OCI-LY3 (cell line): ENCODE measurements around the gene LOXL3.

Source experiments
- EZH2phosphoT487 ChIP-seq: fragments of 200-600 bp; shearing (Covaris generic); IDR thresholded peaks from 2 replicates; pipeline ENCODE4 v1.6.1; 2018; ENCODE audit warnings: antibody characterized with exemption, mixed run types, low read depth
- TF ChIP-seq, protein P1 (sequence below): fragments of 200-600, 300-600 bp; sonication (generic); IDR thresholded peaks from 2 replicates; pipeline ENCODE4 v1.5.1; 2014; ENCODE audit warnings: antibody characterized with exemption, low read length, low read depth

DNA sequence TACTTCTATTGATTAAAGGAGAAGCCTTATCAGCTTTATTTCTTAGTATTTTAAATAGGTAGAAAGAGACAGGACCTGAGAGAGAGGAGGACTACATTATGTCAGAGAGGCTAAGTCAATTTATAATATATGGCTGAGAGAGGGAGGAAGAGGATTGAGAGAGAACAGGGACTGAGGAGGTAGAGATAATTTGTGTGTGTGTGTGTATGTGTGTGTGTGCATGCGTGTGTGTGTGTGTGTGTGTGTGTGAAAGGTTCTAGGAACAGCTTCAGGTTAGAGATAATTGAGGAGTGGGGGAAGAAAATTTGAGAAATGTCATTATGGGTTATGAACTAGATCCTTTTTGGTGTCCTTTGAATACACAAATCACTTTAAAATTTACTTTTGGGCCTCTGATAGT, 15.9 kb upstream of the LOXL3 start:
- TF ChIP-seq, protein P1, sequence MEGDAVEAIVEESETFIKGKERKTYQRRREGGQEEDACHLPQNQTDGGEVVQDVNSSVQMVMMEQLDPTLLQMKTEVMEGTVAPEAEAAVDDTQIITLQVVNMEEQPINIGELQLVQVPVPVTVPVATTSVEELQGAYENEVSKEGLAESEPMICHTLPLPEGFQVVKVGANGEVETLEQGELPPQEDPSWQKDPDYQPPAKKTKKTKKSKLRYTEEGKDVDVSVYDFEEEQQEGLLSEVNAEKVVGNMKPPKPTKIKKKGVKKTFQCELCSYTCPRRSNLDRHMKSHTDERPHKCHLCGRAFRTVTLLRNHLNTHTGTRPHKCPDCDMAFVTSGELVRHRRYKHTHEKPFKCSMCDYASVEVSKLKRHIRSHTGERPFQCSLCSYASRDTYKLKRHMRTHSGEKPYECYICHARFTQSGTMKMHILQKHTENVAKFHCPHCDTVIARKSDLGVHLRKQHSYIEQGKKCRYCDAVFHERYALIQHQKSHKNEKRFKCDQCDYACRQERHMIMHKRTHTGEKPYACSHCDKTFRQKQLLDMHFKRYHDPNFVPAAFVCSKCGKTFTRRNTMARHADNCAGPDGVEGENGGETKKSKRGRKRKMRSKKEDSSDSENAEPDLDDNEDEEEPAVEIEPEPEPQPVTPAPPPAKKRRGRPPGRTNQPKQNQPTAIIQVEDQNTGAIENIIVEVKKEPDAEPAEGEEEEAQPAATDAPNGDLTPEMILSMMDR: no peak
- TF ChIP-seq EZH2phosphoT487: no peak
